GM19043 (cell line): Measurements from ENCODE around the gene OSBPL8.

ENCODE experiments used
- ATAC-seq: cut with Tn5 transposase; IDR thresholded peaks from one replicate; pipeline ENCODE4 v1.9.1; 2021; ENCODE audit warnings: low read depth; ENCODE audit not compliant: unreplicated experiment

The OSBPL8 gene

GRCh38 chr12:76559400-76560085 lies at the start of gene OSBPL8:
OSBPL8 (minus strand) TSS chr12:76559771; CDS start chr12:76487551, 72,220 bp downstream.
- peak; percentile 65 for ATAC-seq

GRCh38 chr12:76608070-76608469 lies 48.5 kb upstream of the OSBPL8 start:
- no peak for ATAC-seq

DNA sequence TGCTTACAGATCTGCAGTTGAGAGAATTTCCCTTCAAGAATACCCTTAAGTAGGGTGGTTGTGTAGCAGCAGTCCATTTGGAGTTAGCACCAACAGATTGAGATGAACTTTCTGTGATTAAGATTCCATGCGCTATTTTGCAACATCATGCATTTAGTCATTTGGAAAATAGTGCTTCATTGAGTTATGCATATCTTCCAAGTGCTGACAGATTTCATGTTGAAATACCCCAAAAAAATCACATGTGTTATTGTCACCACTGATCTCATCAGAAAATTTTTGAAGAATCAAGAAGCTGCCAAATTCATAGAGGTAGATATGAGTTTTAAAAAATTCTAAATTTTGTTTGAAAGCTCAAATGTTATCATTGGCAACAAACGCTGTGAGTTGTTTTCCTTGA lies 35.5 kb upstream of the OSBPL8 start:
- ATAC-seq: no peak

DNA sequence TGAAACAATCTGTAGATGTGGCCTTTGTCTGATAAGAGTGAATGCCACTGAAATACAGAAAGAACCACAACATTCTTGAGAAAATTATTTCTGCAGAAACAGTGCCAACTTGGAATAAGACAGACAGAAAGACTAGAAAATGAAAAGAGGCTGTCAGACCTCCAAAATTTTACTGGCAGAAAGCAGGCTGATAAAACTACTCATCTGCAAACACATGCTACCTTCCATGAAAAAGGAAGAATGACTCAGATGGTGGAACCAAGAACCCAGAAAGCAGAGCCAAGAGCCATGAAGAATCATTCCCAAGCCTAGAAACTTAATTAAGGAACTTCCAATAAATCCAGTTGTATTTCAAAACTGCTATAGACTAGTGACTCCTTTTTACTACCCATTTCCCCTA lies 31.9 kb upstream of the OSBPL8 start:
- no peak for ATAC-seq

- no peak for ATAC-seq
Observed at GRCh38 chr12:76590131-76590530, 30.6 kb upstream of the OSBPL8 start.

GRCh38 chr12:76588881-76589565 lies 29.5 kb upstream of the OSBPL8 start:
- ATAC-seq: no peak

DNA sequence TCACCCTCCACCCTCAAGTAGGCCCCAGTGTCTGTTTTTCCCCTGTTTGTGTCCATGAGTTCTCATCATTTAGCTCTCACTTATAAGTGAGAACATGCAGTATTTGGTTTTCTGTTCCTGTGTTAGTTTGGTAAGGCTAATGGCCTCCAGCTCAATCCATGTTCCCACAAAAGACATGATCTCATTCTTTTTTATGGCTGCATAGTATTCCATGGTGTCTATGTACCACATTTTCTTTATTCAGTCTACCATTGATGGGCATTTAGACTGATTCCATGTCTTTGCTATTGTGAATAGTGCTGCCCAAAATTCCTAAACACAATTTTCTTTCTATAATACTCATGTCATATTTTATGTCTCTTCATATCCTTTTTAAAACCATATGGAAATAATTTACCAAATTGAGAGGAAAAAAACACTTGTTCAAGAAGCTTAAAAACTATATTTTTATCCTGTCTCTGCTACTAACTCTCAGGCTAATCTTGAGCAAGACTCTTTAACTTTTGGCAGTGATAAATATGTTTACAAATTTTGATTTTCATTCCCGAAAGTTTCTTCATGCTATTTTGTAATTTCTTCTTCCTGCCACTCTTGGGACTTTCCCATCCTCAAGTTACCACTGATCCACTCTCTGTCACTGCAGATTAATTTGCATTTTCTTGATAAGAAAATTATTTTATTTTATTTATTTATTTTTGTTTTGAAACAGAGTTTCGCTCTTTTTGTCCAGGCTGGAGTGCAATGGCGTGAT lies 28.0 kb upstream of the OSBPL8 start:
- no peak for ATAC-seq

DNA sequence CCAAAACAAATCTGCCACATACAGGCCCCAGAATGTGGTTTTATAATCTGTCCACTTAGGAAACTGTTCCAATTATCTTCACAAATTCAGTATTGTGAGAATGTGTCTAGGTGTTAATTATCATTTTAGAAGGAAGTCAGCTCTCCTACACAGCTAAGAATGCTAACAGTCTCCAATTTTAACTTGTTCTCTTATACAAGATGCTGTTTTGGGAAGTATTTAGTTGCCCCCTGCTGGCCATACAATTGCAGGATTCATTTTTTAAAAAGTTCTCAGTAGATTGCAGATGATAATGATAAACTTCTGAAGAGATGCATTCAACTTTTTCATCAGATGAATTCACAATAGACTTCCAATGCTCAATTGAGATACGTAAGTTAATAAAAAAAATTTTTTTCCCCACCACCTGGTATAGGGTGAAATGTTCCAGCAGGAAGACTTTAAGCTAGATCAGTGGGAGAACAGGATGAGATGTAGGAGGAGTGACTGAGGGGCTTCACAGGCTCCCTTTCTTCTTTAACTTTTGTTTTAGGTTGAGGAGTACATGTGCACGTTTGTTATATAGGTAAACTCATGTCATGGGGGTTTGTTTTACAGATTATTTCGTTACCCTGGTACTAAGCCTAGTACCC lies 27.3 kb upstream of the OSBPL8 start:
- ATAC-seq: peak; percentile 70

DNA sequence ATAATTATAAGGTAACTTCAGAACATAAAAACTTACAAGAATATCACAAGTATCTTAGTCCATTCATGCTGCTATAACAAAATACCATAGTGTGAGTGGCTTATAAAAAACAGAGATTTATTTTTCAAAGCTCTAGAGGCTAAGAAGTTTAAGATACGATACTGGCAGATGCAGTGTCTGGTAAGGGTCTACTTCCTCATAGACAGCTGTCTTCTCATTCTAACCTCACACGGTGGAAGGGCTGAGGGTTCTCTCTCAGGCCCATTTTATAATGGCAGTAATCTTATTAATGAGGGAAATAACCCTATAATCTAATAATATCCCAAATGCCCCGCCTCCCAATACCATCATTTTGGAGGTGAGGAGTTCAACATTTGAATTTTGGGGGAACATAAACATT lies 23.7 kb upstream of the OSBPL8 start:
- no peak for ATAC-seq

DNA sequence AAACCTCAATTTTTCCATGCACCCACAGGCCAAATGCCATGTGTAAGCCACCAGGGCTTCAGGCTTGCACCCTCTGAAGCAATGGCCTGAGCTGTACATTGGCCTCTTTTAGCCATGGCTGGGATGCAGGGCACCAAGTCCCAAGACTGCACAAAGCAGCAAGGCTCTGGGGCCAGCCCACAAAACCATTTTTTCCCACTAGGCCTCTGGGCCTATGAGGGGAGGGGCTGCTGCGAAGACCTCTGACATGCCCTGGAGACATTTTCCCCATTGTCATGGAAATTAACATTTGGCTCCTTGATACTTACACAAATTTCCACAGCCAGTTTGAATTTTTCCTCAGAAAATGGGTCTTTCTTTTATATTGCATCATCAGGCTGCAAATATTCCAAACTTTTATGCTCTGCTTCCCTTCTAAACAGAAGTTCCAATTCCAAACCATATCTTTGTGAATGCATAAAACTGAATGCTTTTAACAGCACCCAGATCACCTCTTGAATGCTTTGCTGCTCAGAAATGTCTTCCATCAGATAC lies 14.3 kb upstream of the OSBPL8 start:
- no peak for ATAC-seq

- no peak for ATAC-seq
Observed at GRCh38 chr12:76571256-76571655, 11.7 kb upstream of the OSBPL8 start.

GRCh38 chr12:76569685-76570604 lies 10.4 kb upstream of the OSBPL8 start:
- no peak for ATAC-seq

GRCh38 chr12:76568888-76569551 lies 9.4 kb upstream of the OSBPL8 start:
- ATAC-seq: no peak

- no peak for ATAC-seq
Observed at GRCh38 chr12:76568130-76568529, 8.6 kb upstream of the OSBPL8 start.

DNA sequence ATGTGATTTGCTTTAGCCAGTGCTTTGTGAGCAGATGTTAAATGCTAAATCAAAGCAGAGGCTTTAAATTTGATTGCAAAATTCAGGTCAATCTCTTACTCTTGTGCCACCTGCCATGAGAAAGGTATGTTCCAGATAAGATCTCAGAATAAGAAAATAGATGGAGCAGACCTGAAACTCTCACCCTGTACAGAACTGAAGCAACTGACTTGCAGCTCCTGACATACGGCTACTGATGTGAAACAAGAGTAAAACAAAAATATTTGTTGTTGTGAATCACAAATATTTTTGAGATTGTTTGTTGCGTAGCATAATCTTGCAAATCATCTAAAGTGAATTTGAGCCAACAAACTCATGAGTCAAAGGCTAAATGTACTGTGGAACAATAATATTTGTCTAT lies 3.5 kb upstream of the OSBPL8 start:
- ATAC-seq: no peak

DNA sequence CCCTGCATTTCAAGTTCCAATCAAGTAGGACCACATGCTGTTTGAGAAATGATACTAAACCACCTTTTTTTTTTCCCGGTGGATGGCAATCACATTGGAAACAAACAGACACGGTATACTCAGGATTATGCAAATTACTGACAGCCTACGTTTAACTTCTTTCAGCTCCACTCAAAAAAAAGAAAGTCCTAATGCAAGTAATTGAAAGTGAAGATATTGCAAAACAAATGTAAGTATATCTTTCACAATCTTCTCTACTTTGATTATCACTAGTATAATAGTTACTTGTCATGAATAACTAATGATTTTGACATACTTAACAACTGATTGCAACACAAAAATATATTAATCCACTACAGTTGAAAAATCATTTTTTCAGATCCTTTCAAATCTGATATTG lies 2.6 kb upstream of the OSBPL8 start:
- ATAC-seq: no peak

DNA sequence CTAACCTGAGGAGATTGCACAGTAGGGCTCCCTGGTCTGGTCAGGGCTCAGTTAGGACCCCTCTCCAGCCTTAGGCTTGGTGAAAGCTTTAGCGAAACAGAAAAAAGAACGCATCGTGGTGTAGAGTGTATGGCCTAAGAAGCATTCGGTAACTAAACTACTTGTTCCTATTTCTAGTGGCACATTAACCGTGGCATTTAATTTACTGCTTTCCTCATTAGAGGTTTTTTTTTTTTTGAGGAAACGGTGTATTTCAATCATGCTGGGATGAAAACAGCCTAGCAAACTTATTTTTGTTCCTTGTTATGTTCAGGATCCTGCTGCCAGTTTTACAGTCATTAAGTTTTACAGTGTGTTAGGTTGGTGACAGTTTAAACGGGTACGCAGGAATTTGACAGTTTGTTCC lies 518 bp upstream of the OSBPL8 start:
- ATAC-seq: peak; percentile 35

- peak; percentile 45 for ATAC-seq
Observed at GRCh38 chr12:76558684-76559399, 729 bp downstream of the OSBPL8 start.

DNA sequence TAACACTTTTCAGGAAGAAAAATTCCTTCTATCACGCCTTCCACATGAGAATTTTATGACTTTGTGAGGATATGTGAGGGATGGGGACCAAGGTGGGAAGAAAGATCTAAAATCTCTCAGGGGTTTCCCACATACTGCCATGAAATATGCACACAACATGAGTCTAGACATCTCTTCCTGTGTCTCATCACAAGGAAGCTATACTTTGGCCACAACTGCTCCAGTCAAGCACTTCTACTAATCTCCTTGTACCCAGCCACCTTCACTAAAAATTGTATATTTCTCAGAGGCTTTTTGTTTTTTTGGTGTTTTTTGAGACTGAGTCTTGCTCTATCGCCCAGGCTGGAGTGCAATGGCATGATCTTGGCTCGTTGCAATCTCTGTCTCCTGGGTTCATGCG lies 3.2 kb downstream of the OSBPL8 start:
- no peak for ATAC-seq
